SH-SY5Y (cell line): ENCODE data around the gene CER1.

Experiments
- GATA2 ChIP-seq: IDR thresholded peaks from 2 replicates; pipeline ENCODE4 v1.6.1; 2011; ENCODE audit warnings: mild to moderate bottlenecking, low read depth, low read length
- GATA3 ChIP-seq: IDR thresholded peaks from 2 replicates; pipeline ENCODE4 v1.6.1; 2011; ENCODE audit warnings: low read depth, mild to moderate bottlenecking, low read length, moderate library complexity

DNA sequence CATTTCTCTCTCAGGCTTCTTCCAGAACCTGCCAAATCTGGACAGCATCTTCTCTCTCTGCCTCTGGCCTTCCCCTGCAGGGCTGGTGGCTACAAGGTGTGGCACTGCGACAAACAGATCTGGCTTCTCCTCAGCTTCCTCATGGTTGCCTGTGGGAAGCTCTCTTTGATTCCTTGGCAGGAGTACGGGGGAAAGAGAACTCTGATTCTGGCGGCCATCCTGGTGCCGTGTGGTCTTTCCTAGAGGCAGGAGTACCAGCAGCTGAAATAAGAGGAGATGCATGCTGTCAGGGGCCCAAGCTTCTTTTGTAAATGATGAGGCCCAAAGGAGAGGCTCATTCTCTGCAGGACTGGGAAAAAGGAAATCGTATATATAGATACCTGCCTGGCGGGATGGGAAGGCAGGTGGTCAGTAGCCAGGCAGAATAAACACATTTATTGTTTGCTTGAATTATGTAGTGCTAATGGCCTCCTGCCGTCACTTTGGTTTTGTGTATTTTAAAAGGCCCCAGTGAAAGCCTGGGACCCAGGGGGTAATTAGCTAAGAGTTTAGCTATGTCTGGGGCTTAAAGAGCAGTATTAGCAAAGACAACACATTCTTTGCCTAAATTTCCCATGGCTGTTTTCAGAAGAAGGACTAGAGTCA lies at the start of gene CER1:
- no peak for TF ChIP-seq GATA3
- TF ChIP-seq GATA2: no peak
